Thyroid gland (tissue), 4 donors: ENCODE data around the gene LHX5. TPM values are rescaled to one million over a fixed set of nuclear protein-coding genes. Genes with fewer than 3 reads are reported as not detected.

Experiments used
- DNase-seq, 2 donors: peaks; one replicate each; pipeline ENCODE4 v3.0.0-alpha.2; 2019
- H3K27ac ChIP-seq, 3 donors: fragments of 200-600 bp; sonication (generic); 1 replicate in 2 of 3; 2 replicates in 1 of 3; pipeline ENCODE4 v1.5.1; 2016 to 2019; ENCODE audit warnings: mild to moderate bottlenecking in 1 of 3, moderate library complexity in 1 of 3
- H3K27me3 ChIP-seq: fragments of 200-600 bp; sonication (generic); one replicate; pipeline ENCODE4 v1.5.1; 2019
- H3K36me3 ChIP-seq, 2 donors: fragments of 200-600 bp; sonication (generic); one replicate each; pipeline ENCODE4 v1.5.1; 2016 to 2019
- H3K4me1 ChIP-seq, 2 donors: fragments of 200-600 bp; sonication (generic); one replicate each; pipeline ENCODE4 v1.5.1; 2017 to 2019
- H3K4me3 ChIP-seq, 3 donors: fragments of 200-600 bp; sonication (generic); replicated peaks in 1 of 3; 1 replicate in 2 of 3; 2 replicates in 1 of 3; pipeline ENCODE4 v1.5.1; 2016; ENCODE audit warnings: mild to moderate bottlenecking in 1 of 3
- H3K9me3 ChIP-seq: fragments of 200-600 bp; sonication (generic); one replicate; pipeline ENCODE4 v1.5.1; 2017
- POLR2A ChIP-seq, 2 donors: fragments of 450-650 bp; IDR thresholded peaks; one replicate each; pipeline ENCODE4 v1.6.1; 2017; ENCODE audit warnings: antibody characterized with exemption in 2 of 2, mild to moderate bottlenecking in 2 of 2, moderate library complexity in 1 of 2
- WGBS, 2 donors: methylation state at CpG; one replicate each; pipeline ENCODE4 v1.1.5; 2017; 5-methylcytosine and 5-hydroxymethylcytosine counted together
- intact Hi-C: fragments of 100-400 bp; cut with DNase I; formaldehyde crosslinking; loops from one replicate; pipeline ENCODE4 v1.15.1; 2023
- total RNA-seq, 4 donors: library from RNA; depleted of rRNA; stranded (reverse); fragments of >200 nt; gene quantifications; one replicate each; pipeline ENCODE4 v1.2.3, GENCODE V29; 2016
- TF ChIP-seq, protein P1 (sequence below), 6 experiments: fragments of 200-600 bp in 3 of 6; fragments of 450-650 bp in 3 of 6; sonication (generic) in 3 of 6; IDR thresholded peaks; one replicate each; pipeline ENCODE4 v1.5.1; 2016 to 2019; ENCODE audit warnings: antibody characterized with exemption in 6 of 6, mild to moderate bottlenecking in 2 of 6, inconsistent platforms in 1 of 6, moderate library complexity in 1 of 6

Gene LHX5
- total RNA-seq, 4 donors from 2014 or later = 0.13 TPM; not detected in 3

DNA sequence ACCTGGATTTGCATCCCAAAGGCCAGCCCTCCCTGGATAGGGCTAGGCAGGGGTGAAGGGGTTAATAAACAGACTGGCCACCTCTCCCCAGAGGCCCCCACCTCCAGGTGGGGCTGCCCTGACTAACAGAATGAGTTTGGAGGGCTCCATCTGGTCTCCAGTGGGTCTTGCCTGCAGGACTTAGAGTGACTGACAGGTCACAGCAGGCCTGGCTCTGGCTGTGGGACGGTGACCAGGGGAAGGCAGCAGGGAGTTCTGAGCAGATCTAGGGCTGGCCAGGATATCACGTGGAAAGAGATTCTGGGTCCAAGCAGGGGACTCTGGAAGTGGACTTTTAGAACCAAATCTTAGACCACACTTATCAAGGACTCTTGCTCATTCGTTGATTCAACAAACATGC is 40.9 kb upstream of the LHX5 start:
- no peak for TF ChIP-seq POLR2A (IDR thresholded peaks at IDR 0.05)
- TF ChIP-seq, protein P1, sequence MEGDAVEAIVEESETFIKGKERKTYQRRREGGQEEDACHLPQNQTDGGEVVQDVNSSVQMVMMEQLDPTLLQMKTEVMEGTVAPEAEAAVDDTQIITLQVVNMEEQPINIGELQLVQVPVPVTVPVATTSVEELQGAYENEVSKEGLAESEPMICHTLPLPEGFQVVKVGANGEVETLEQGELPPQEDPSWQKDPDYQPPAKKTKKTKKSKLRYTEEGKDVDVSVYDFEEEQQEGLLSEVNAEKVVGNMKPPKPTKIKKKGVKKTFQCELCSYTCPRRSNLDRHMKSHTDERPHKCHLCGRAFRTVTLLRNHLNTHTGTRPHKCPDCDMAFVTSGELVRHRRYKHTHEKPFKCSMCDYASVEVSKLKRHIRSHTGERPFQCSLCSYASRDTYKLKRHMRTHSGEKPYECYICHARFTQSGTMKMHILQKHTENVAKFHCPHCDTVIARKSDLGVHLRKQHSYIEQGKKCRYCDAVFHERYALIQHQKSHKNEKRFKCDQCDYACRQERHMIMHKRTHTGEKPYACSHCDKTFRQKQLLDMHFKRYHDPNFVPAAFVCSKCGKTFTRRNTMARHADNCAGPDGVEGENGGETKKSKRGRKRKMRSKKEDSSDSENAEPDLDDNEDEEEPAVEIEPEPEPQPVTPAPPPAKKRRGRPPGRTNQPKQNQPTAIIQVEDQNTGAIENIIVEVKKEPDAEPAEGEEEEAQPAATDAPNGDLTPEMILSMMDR (IDR thresholded peaks at IDR 0.05) = no peak
- no peak for DNase-seq
- Histone ChIP-seq H3K27me3 (peaks cover 4% of the 10 kb centered on the region), H3K4me3 (no peak overlapping the region), H3K36me3 (no peaks in the 10 kb centered on the region), H3K9me3 (no peaks in the 10 kb centered on the region), H3K4me1 (no peaks in the 10 kb centered on the region), H3K27ac (no peak overlapping the region)
- 10 to 18% methylated on average over 3 of the region's 3 CpGs for WGBS, 2 donors
- intact Hi-C loops = no loop called here

DNA sequence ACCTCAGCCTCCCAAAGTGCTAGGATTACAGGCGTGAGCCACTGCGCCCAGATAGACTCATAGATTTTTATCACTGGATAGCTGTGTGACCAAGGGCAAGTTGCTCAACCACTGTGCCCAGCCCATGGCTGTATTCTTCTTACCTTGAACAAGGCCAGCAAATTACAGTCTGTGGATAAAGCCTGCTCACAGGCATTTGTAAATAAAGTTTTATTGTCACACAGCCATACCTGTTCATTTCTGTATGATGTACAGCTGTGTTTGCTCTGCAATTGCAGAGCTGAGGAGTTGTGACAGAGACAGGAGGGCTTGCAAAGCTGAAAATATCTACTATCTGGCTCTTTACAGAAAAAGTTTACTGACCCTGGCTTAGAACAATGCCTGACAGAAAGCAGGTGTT is 35.2 kb upstream of the LHX5 start:
- no peaks in the 10 kb centered on the region for H3K9me3 ChIP-seq
- DNase-seq = no peak
- no peaks in the 10 kb centered on the region for H3K36me3 ChIP-seq
- H3K4me3 ChIP-seq = no peak overlapping the region
- H3K4me1 ChIP-seq = no peaks in the 10 kb centered on the region
- no peak overlapping the region for H3K27ac ChIP-seq
- TF ChIP-seq, protein P1 (IDR thresholded peaks at IDR 0.05) = no peak
- 63 to 78% methylated on average over 2 of the region's 2 CpGs for WGBS, 2 donors
- intact Hi-C loops = no loop called here
- no peaks in the 10 kb centered on the region for H3K27me3 ChIP-seq

DNA sequence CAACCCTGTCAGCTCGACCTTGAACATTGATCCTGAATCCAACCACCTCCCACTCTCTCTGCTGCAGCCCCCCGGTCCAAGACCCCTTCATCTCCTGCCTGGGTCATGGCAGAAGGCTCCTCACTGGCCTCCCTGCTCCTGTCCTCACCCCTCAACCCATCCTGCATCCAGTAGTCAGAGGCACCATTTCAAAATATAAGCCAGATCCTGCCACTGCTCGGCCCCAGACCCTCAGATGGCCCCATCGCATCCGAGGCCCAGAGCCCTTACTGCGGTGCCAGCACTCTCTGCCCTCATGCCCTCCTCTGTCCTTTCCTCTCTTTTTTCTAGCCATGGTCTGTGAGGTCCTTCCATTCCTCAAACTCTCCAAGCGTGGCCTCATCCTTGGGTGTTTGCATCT is 34.3 kb upstream of the LHX5 start:
- Histone ChIP-seq H3K27me3 (no peaks in the 10 kb centered on the region), H3K27ac (no peak overlapping the region), H3K4me3 (no peak overlapping the region), H3K9me3 (no peaks in the 10 kb centered on the region), H3K36me3 (no peaks in the 10 kb centered on the region), H3K4me1 (no peaks in the 10 kb centered on the region)
- intact Hi-C loops = no loop called here
- no peak for TF ChIP-seq POLR2A (IDR thresholded peaks at IDR 0.05)
- TF ChIP-seq, protein P1 (IDR thresholded peaks at IDR 0.05) = no peak
- DNase-seq = no peak
- WGBS, 2 donors = 52 to 65% methylated on average over 7 of the region's 7 CpGs

DNA sequence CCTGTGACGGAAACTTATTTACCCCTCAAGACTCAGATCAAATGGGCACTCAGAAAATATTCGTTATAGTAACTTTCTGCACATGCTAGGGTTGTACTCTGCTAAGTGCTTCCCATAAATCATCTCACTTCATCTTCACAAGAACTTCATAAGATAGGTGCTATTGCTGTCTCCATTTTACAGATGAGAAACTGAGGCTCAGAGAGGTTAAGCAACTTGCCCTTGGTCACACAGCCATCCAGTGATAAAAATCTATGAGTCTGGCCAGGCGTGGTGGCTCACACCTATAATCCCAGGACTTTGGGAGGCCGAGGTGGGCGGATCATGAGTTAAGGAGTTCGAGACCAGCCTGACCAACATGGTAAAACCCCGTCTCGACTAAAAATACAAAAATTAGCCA is 33.2 kb upstream of the LHX5 start:
- intact Hi-C loops = no loop called here
- no peak for DNase-seq
- Histone ChIP-seq H3K9me3 (no peaks in the 10 kb centered on the region), H3K36me3 (no peaks in the 10 kb centered on the region), H3K4me3 (no peak overlapping the region), H3K27ac (no peak overlapping the region), H3K27me3 (no peaks in the 10 kb centered on the region), H3K4me1 (no peaks in the 10 kb centered on the region)
- WGBS, 2 donors = 86 to 90% methylated on average over 8 of the region's 8 CpGs
- TF ChIP-seq POLR2A (IDR thresholded peaks at IDR 0.05) = no peak
- TF ChIP-seq, protein P1 (IDR thresholded peaks at IDR 0.05) = no peak

DNA sequence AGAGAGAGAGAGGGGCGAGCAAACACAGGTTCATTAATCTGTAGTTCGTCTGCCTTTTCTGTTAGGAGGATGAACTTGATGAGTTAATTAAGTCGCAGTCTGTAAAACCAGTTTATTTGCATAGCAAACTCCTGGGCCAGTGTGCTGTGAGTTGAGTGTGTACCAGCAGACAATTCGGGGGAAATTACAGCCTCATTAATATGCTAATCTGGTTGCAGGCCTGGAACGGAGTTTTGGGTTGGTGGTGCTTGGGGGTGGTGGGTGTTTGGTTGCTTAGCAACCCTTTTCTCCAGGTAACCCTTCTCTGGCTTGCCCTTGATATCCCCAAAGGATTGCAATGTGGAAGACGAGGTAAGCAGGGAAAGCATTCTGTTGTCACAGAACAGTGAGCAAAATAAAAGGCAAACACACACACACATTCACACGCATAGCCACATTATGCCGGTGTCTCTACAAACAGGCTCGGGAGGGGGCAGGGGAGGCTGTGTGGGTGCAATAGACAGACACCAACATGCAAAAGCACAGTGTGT is 29.2 kb upstream of the LHX5 start:
- Histone ChIP-seq H3K36me3 (no peaks in the 10 kb centered on the region), H3K4me1 (no peaks in the 10 kb centered on the region), H3K27ac (no peak overlapping the region), H3K27me3 (no peaks in the 10 kb centered on the region), H3K9me3 (no peaks in the 10 kb centered on the region), H3K4me3 (no peak overlapping the region)
- intact Hi-C loops = no loop called here
- no peak for TF ChIP-seq POLR2A (IDR thresholded peaks at IDR 0.05)
- TF ChIP-seq, protein P1 (IDR thresholded peaks at IDR 0.05) = no peak
- 14 to 16% methylated on average over 9 of the region's 9 CpGs for WGBS, 2 donors
- DNase-seq = no peak
